Naive thymus-derived CD4-positive, alpha-beta T cell (primary cell): Measurements from ENCODE around the gene MARS1. TPM values are rescaled to one million over a fixed set of nuclear protein-coding genes. Genes with fewer than 3 reads are reported as not detected.

Experiments
- ATAC-seq: fragments of 150-1000 bp; cut with Tn5 transposase; 2 replicates; pipeline ENCODE4 v1.10.0; 2021; ENCODE audit warnings: mild to moderate bottlenecking, moderate library complexity
- CTCF ChIA-PET: fragments of 350-600 bp; sonication (Branson Sonifier 250); formaldehyde crosslinking; loops from one replicate; lab custom pipeline; 2021; ENCODE audit warnings: antibody characterized with exemption; lab: Charles Lee
- POLR2A ChIA-PET: fragments of 350-600 bp; sonication (Branson Sonifier 250); formaldehyde crosslinking; loops from one replicate; lab custom pipeline; 2021; ENCODE audit warnings: antibody characterized with exemption, inconsistent platforms; lab: Charles Lee
- DNase-seq, 9 donors: peaks; one replicate each; pipeline versions ENCODE4 v3.0.0 to v3.0.0-alpha.2; 2020 to 2022; ENCODE audit warnings: mixed read lengths in 1 of 9
- H3K27ac ChIP-seq: one replicate; pipeline ENCODE4 v1.7.0; 2013; ENCODE audit warnings: mild to moderate bottlenecking, low read depth, low read length, moderate library complexity
- H3K27me3 ChIP-seq, 2 donors: one replicate each; pipeline ENCODE4 v1.7.0; 2013; ENCODE audit warnings: low read length in 2 of 2, mild to moderate bottlenecking in 2 of 2, moderate library complexity in 2 of 2; ENCODE audit not compliant: control insufficient read depth in 2 of 2, insufficient read depth in 2 of 2
- H3K36me3 ChIP-seq, 3 experiments: 1 replicate in 2 of 3; 2 replicates in 1 of 3; pipeline ENCODE4 v1.7.0; 2013; ENCODE audit warnings: low read length in 3 of 3, mild to moderate bottlenecking in 3 of 3, moderate library complexity in 1 of 3; ENCODE audit not compliant: insufficient read depth in 3 of 3, control insufficient read depth in 2 of 3
- H3K4me1 ChIP-seq, 2 donors: one replicate each; pipeline ENCODE4 v1.7.0; 2013; ENCODE audit warnings: low read length in 2 of 2, mild to moderate bottlenecking in 2 of 2, moderate library complexity in 1 of 2; ENCODE audit not compliant: control insufficient read depth in 2 of 2, insufficient read depth in 2 of 2
- H3K4me3 ChIP-seq: 2 replicates; pipeline ENCODE4 v1.7.0; 2013; ENCODE audit warnings: mild to moderate bottlenecking, low read length
- H3K9me3 ChIP-seq, 3 experiments: 1 replicate in 2 of 3; 2 replicates in 1 of 3; pipeline ENCODE4 v1.7.0; 2013; ENCODE audit warnings: low read length in 3 of 3; ENCODE audit not compliant: control insufficient read depth in 2 of 3
- H3K27ac Mint-ChIP-seq, 9 donors: one replicate each; pipeline ENCODE4 v1.8.0; 2020 to 2022; ENCODE audit warnings: mixed read lengths in 9 of 9, mild to moderate bottlenecking in 8 of 9, moderate library complexity in 5 of 9, inconsistent platforms in 2 of 9
- H3K27me3 Mint-ChIP-seq, 5 donors: one replicate each; pipeline ENCODE4 v1.8.0; 2021 to 2022; ENCODE audit warnings: mixed read lengths in 5 of 5, mild to moderate bottlenecking in 1 of 5
- H3K36me3 Mint-ChIP-seq, 5 donors: one replicate each; pipeline ENCODE4 v1.8.0; 2020 to 2022; ENCODE audit warnings: mixed read lengths in 5 of 5, mild to moderate bottlenecking in 3 of 5, inconsistent platforms in 1 of 5
- H3K4me1 Mint-ChIP-seq, 7 donors: one replicate each; pipeline ENCODE4 v1.8.0; 2020 to 2022; ENCODE audit warnings: mixed read lengths in 7 of 7, mild to moderate bottlenecking in 3 of 7, inconsistent platforms in 1 of 7
- H3K4me3 Mint-ChIP-seq, 10 donors: one replicate each; pipeline ENCODE4 v1.8.0; 2020 to 2022; ENCODE audit warnings: mild to moderate bottlenecking in 10 of 10, mixed read lengths in 10 of 10, moderate library complexity in 6 of 10, inconsistent platforms in 2 of 10
- H3K9me3 Mint-ChIP-seq, 11 donors: one replicate each; pipeline ENCODE4 v1.8.0; 2020 to 2022; ENCODE audit warnings: mixed read lengths in 11 of 11, mild to moderate bottlenecking in 4 of 11, inconsistent platforms in 1 of 11, moderate library complexity in 1 of 11
- intact Hi-C, 2 donors: fragments of 100-400 bp; cut with micrococcal nuclease; formaldehyde crosslinking; loops; one replicate each; pipeline ENCODE4 v1.15.1; 2023
- polyA plus RNA-seq, 2 donors: library from polyadenylated mRNA; unstranded; fragments of 300-500 nt; fragmentation: Illumina TruSeq; gene quantifications; one replicate each; pipeline ENCODE4 v1.2.3, GENCODE V29; 2021
- total RNA-seq, 6 experiments: library from RNA in 5 of 6; stranded (reverse) in 5 of 6; gene quantifications; 1 replicate in 5 of 6; 2 replicates in 1 of 6; pipeline ENCODE4 v1.2.3 and lab custom pipeline; 2021 to 2026

MARS1 gene
- total and polyA plus RNA-seq, 7 experiments from 2014 or later: 86.0 to 229 (median 184) TPM

DNA sequence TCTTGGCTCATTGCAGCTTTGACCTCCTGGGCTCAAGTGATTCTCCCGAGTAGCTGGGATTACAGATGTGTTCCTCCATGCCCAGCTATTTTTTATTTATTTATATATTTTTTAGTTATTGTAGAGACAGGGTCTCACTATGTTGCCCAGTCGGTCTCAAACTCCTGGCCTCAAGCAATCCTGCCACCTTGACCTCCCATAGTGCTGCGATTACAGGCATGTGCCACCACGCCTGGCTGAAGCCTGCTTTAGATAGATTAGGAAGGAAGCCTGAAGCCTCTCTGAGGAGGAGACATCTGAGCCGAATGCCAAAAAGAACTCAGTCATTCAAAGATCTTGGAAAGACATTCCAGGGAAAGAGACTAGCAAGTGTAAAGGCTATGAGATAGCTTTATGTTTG, 43.1 kb upstream of the MARS1 start:
- peaks cover 4 to 12% (median 5%) of the 10 kb centered on the region in 5 donors for H3K36me3 Mint-ChIP-seq

DNA sequence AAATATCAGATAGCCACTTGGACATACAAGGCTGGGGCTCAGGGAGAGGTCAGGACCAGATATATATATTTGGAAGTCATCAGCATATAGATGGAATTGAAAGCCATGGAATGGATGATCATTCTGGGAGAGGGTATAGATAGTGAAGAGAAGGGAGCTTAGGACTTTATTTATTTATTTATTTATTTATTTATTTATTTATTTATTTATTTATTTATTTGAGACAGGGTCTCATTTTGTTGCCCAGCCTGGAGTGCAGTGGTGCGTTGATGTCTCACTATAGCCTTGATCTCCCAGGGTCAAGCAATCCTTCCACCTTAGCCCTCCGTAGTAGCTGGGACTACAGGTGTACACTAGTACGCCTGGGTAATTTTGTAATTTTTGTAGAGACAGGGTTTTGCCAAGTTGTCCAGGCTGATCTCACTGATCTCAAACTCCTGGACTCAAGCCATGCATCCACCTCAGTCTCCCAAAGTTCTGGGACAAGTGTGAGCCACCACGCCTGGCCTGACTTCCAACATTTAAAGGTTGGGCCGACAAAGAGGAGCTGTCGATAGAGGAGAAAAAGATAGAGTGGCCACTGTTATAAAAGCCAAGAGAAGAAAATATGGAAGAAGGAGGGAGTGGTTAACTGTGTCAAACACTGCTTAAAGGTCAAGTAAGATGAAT, 41.4 kb upstream of the MARS1 start:
- DNase-seq (no peak), ATAC-seq (no peak)
- no peak overlapping the region for H3K27ac Mint-ChIP-seq
- H3K4me3 Mint-ChIP-seq: no peak overlapping the region
- POLR2A ChIA-PET: interaction anchor here (1.1 kb wide), 1 partner anchor 126 kb away, joined by 4 read pairs; no protein-coding TSS in a partner anchor
- H3K9me3 Mint-ChIP-seq: peaks cover 0 to 9% (median 4%) of the 10 kb centered on the region in 11 donors
- Histone ChIP-seq H3K27me3 (no peaks in the 10 kb centered on the region), H3K27ac (no peak overlapping the region), H3K36me3 (no peaks in the 10 kb centered on the region), H3K4me1 (no peaks in the 10 kb centered on the region), H3K4me3 (no peak overlapping the region), H3K9me3 (no peaks in the 10 kb centered on the region)
- H3K4me1 Mint-ChIP-seq: peaks cover 0 to 5% (median 0%) of the 10 kb centered on the region in 7 donors
- intact Hi-C loops: no loop called here
- CTCF ChIA-PET: interaction anchor here (0.6 to 0.7 kb wide), 2 partner anchors 10 to 176 kb away, joined by 3 read pairs; no protein-coding TSS in a partner anchor
- peaks cover 0 to 4% (median 3%) of the 10 kb centered on the region in 5 donors for H3K27me3 Mint-ChIP-seq
- peaks cover 4 to 8% (median 5%) of the 10 kb centered on the region in 5 donors for H3K36me3 Mint-ChIP-seq

More for the DNA sequence above, 43.1 kb upstream of the MARS1 start:
- no peak overlapping the region for H3K4me3 ChIP-seq
- no peak for DNase-seq
- H3K36me3 ChIP-seq: no peaks in the 10 kb centered on the region
- H3K27ac Mint-ChIP-seq: no peak overlapping the region
- CTCF ChIA-PET: interaction anchor here (0.8 to 1.5 kb wide), 2 partner anchors 11 to 14 kb away, joined by 4 to 7 read pairs; no protein-coding TSS in a partner anchor
- H3K4me1 Mint-ChIP-seq: peaks cover 0 to 5% (median 0%) of the 10 kb centered on the region in 7 donors
- H3K4me1 ChIP-seq: no peaks in the 10 kb centered on the region
- peaks cover 0 to 10% (median 5%) of the 10 kb centered on the region in 5 donors for H3K27me3 Mint-ChIP-seq
- intact Hi-C loops: no loop called here
- H3K27me3 ChIP-seq: no peaks in the 10 kb centered on the region
- H3K9me3 Mint-ChIP-seq: peaks cover 0 to 14% (median 6%) of the 10 kb centered on the region in 11 donors
- no peak for ATAC-seq
- H3K4me3 Mint-ChIP-seq: no peak overlapping the region
- no peaks in the 10 kb centered on the region for H3K9me3 ChIP-seq
- H3K27ac ChIP-seq: no peak overlapping the region
- POLR2A ChIA-PET: no interaction called here

DNA sequence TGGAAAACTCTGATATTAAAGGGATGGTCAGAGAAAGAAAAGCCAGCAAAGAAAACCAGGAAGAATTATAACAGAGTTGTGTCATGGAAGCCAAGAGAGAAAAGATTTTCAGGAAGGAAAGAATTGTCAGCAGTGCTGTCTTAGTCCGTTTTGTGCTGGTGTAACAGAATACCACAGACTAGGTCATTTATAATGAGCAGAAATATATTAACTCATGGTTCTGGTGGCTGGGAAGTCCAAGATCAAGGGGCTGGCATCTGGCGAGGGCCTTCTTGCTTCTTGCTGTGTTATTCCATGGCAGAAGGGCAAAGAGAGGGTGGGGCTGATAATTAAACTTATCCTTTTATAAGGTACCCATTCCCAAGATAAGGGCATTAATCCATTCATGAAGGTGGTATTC, 39.2 kb upstream of the MARS1 start:
- DNase-seq (no peak), ATAC-seq (no peak)
- H3K4me3 Mint-ChIP-seq: no peak overlapping the region
- Histone ChIP-seq H3K9me3 (no peaks in the 10 kb centered on the region), H3K27ac (no peak overlapping the region), H3K4me1 (no peaks in the 10 kb centered on the region), H3K36me3 (no peaks in the 10 kb centered on the region), H3K4me3 (no peak overlapping the region), H3K27me3 (no peaks in the 10 kb centered on the region)
- no peak overlapping the region for H3K27ac Mint-ChIP-seq
- peaks cover 0 to 7% (median 0%) of the 10 kb centered on the region in 5 donors for H3K27me3 Mint-ChIP-seq
- H3K4me1 Mint-ChIP-seq: peaks cover 0 to 8% (median 0%) of the 10 kb centered on the region in 7 donors
- ChIA-PET POLR2A (interaction anchor here (0.6 kb wide), 1 partner anchor 1195 kb away, joined by 3 read pairs; no protein-coding TSS in a partner anchor), CTCF (interaction anchor here (1.0 kb wide), 1 partner anchor 183 kb away, joined by 3 read pairs; no protein-coding TSS in a partner anchor)
- intact Hi-C loops: no loop called here
- H3K9me3 Mint-ChIP-seq: no peaks in the 10 kb centered on the region
- no peaks in the 10 kb centered on the region for H3K36me3 Mint-ChIP-seq

DNA sequence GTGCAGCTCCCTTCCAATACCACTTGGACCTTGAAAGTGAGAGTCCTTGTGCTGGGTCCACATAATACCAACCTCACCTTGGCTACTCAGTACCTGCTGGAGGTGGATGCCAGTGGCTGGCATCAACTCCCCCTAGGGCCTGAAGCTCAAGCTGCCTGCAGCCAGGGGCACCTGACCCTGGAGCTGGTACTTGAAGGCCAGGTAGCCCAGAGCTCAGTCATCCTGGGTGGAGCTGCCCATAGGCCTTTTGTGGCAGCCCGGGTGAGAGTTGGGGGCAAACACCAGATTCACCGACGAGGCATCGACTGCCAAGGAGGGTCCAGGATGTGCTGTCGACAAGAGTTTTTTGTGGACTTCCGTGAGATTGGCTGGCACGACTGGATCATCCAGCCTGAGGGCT, 38.5 kb upstream of the MARS1 start:
- Mint-ChIP-seq H3K27ac (no peak overlapping the region), H3K4me1 (peaks cover 0 to 9% (median 0%) of the 10 kb centered on the region in 7 donors), H3K27me3 (peaks cover 0 to 7% (median 0%) of the 10 kb centered on the region in 5 donors), H3K9me3 (no peaks in the 10 kb centered on the region), H3K36me3 (no peaks in the 10 kb centered on the region), H3K4me3 (no peak overlapping the region)
- Histone ChIP-seq H3K27me3 (no peaks in the 10 kb centered on the region), H3K36me3 (no peaks in the 10 kb centered on the region), H3K9me3 (no peaks in the 10 kb centered on the region), H3K27ac (no peak overlapping the region), H3K4me3 (no peak overlapping the region), H3K4me1 (no peaks in the 10 kb centered on the region)
- ChIA-PET POLR2A (no interaction called here), CTCF (interaction anchor here (1.0 kb wide), 2 partner anchors 9 to 184 kb away, joined by 3 to 4 read pairs; no protein-coding TSS in a partner anchor)
- intact Hi-C loops: no loop called here
- DNase-seq (no peak), ATAC-seq (no peak)

DNA sequence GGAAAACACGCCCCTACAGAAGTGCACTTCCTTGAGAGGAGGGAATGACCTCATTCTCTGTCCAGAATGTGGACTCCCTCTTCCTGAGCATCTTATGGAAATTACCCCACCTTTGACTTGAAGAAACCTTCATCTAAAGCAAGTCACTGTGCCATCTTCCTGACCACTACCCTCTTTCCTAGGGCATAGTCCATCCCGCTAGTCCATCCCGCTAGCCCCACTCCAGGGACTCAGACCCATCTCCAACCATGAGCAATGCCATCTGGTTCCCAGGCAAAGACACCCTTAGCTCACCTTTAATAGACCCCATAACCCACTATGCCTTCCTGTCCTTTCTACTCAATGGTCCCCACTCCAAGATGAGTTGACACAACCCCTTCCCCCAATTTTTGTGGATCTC, 37.8 kb upstream of the MARS1 start:
- Histone ChIP-seq H3K9me3 (no peaks in the 10 kb centered on the region), H3K4me1 (no peaks in the 10 kb centered on the region), H3K27me3 (no peaks in the 10 kb centered on the region), H3K36me3 (no peaks in the 10 kb centered on the region), H3K27ac (no peak overlapping the region), H3K4me3 (no peak overlapping the region)
- ChIA-PET POLR2A (no interaction called here), CTCF (interaction anchor here (1.0 kb wide), 2 partner anchors 9 to 185 kb away, joined by 3 to 4 read pairs; no protein-coding TSS in a partner anchor)
- intact Hi-C loops: loop anchor here (10.0 kb wide), 2 partner anchors 245 to 325 kb away; partner anchors contain the start of genes LRP1 (in 1 of the 2) and OS9 (in 1 of the 2)
- Mint-ChIP-seq H3K4me1 (peaks cover 0 to 11% (median 0%) of the 10 kb centered on the region in 7 donors), H3K4me3 (no peak overlapping the region), H3K27me3 (peaks cover 0 to 7% (median 0%) of the 10 kb centered on the region in 5 donors), H3K27ac (no peak overlapping the region), H3K9me3 (no peaks in the 10 kb centered on the region), H3K36me3 (no peaks in the 10 kb centered on the region)
- ATAC-seq (no peak), DNase-seq (no peak)

DNA sequence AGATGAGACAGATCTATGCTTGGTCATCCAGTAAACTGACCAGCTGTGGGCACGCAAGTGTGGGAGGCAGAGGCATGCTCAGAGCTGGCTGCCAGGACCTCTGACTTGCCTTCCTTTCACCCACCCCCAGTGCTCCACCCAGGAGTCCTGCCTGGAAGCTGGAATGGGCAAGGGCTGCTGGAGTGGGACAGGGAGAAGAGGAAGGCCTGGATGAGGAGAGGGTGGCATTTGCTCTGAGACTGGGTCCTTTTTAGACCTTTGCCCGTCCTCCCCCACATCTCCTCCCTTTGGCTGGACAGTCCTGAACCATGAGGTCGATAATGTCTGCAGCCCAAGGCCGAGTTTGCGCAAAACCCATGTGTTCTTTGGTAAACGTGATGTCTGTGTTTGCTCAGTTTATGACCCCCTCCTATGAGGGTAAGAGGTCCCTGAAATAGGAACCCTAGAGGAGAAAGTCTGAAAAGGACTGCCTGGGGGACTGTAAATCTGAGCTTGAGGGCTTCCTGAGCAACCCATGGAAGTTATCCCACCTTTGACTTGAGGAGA, 36.6 kb upstream of the MARS1 start:
- H3K27ac ChIP-seq: no peak overlapping the region
- Mint-ChIP-seq H3K4me3 (no peak overlapping the region), H3K4me1 (peaks cover 4 to 20% (median 5%) of the 10 kb centered on the region in 7 donors), H3K27ac (no peak overlapping the region), H3K9me3 (no peaks in the 10 kb centered on the region), H3K27me3 (peaks cover 0 to 7% (median 0%) of the 10 kb centered on the region in 5 donors), H3K36me3 (no peaks in the 10 kb centered on the region)
- DNase-seq (no peak), ATAC-seq (no peak)
- ChIA-PET CTCF (interaction anchor here (0.8 to 0.9 kb wide), 2 partner anchors 13 to 144 kb away, joined by 3 to 4 read pairs; no protein-coding TSS in a partner anchor), POLR2A (interaction anchor here (1.4 kb wide), 1 partner anchor 12 kb away, joined by 5 read pairs; no protein-coding TSS in a partner anchor)
- peaks cover 0 to 5% of the 10 kb centered on the region in 2 donors for H3K4me1 ChIP-seq
- H3K4me3 ChIP-seq: no peak overlapping the region
- H3K9me3 ChIP-seq: no peaks in the 10 kb centered on the region
- intact Hi-C loops: loop anchor here (10.0 kb wide), 2 partner anchors 243 to 327 kb away; partner anchors contain the start of genes LRP1 (in 1 of the 2) and OS9 (in 1 of the 2)
- no peaks in the 10 kb centered on the region for H3K36me3 ChIP-seq
- no peaks in the 10 kb centered on the region for H3K27me3 ChIP-seq
